Measurements from ENCODE around the gene SEMA5B. TPM values are rescaled to one million over a fixed set of nuclear protein-coding genes. Genes with fewer than 3 reads are reported as not detected.

Gene SEMA5B
- total RNA-seq, 1 donor from 2014 or later: not detected

- TF ChIP-seq, protein P1, sequence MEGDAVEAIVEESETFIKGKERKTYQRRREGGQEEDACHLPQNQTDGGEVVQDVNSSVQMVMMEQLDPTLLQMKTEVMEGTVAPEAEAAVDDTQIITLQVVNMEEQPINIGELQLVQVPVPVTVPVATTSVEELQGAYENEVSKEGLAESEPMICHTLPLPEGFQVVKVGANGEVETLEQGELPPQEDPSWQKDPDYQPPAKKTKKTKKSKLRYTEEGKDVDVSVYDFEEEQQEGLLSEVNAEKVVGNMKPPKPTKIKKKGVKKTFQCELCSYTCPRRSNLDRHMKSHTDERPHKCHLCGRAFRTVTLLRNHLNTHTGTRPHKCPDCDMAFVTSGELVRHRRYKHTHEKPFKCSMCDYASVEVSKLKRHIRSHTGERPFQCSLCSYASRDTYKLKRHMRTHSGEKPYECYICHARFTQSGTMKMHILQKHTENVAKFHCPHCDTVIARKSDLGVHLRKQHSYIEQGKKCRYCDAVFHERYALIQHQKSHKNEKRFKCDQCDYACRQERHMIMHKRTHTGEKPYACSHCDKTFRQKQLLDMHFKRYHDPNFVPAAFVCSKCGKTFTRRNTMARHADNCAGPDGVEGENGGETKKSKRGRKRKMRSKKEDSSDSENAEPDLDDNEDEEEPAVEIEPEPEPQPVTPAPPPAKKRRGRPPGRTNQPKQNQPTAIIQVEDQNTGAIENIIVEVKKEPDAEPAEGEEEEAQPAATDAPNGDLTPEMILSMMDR (conservative IDR thresholded peaks at IDR 0.05; ENCODE audit: low read depth, low read length): no peak
- DNase-seq (ENCODE audit: low read depth): no peak
Observed at GRCh38 chr3:122934251-122934650, 93.3 kb downstream of the SEMA5B start.

GRCh38 chr3:122932251-122932967 lies 95.2 kb downstream of the SEMA5B start:
- no peak for DNase-seq (ENCODE audit: low read depth)

More at GRCh38 chr3:122934251-122934650, 93.3 kb downstream of the SEMA5B start:
- H3K4me3 ChIP-seq (ENCODE audit: low read depth, low read length): no peak overlapping the region

DNA sequence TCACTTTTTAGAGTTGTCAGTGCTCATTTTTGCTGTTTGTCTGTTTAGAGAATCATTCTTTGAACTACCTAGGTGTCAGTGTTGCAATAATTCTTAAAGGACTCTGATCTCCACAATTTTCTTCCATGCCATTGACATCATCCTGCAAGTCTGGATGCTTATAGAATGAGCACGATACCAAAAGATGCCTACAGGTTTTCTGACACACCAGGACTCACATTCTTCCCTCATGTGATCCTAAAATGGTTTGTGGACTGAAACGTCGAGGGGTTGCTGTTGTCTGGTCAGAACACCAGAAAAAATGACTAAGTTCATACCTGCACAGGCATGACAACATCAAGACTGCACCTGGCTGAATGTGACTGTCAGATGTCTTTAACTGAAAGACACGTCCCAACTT lies 95.9 kb downstream of the SEMA5B start:
- no peak for DNase-seq (ENCODE audit: low read depth)
- TF ChIP-seq, protein P1 (conservative IDR thresholded peaks at IDR 0.05; ENCODE audit: low read depth, low read length): no peak
- H3K4me3 ChIP-seq (ENCODE audit: low read depth, low read length): no peak overlapping the region

More at GRCh38 chr3:122932251-122932967, 95.2 kb downstream of the SEMA5B start:
- TF ChIP-seq, protein P1 (conservative IDR thresholded peaks at IDR 0.05; ENCODE audit: low read depth, low read length): no peak
- H3K4me3 ChIP-seq (ENCODE audit: low read depth, low read length): no peak overlapping the region

DNA sequence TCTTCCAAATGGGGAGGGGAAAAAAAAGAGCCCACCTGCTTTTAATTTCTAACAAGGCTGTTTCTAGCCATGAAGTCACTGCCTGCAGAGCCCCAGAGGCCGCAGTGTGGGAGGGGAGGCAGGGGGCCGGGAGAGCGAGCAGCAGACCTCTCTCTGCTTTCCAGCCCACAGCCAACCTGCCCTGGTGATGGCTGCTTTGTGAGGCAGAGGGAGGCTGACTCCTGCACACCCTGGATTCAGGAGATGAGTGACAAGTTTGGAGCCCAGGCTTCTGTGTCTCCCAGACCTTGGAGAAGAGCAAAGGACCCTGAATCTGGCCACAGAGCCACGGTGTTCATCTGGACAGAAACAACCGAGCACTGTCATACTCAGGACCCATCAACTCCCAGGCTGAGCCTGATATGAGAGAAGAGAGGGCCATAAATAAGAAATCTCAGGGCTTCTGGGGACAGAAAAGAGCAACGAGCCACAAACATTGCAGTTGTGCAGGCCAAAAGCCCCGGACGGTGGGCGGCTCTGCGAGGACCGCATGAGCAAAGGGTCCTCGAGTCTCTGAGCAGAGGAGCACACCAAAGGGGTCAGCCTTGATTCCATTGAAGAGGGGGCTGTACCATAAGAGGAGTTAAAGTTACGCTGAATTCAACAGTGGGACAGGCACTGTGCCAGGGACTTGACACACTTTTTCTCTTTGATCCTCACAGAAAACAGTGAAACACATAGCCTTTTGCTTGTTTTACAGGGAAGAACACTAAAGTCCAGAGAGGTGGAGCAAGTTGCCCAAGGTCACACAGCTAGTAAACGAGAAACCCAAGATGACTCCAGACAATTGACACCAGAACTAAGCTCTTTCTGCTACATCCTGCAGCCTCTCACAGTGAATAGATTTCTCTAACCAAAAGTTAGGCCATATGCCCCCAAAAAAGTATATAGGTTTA lies 97.2 kb downstream of the SEMA5B start:
- TF ChIP-seq, protein P1 (conservative IDR thresholded peaks at IDR 0.05; ENCODE audit: low read depth, low read length): no peak
- no peak for DNase-seq (ENCODE audit: low read depth)
- no peak overlapping the region for H3K4me3 ChIP-seq (ENCODE audit: low read depth, low read length)

DNA sequence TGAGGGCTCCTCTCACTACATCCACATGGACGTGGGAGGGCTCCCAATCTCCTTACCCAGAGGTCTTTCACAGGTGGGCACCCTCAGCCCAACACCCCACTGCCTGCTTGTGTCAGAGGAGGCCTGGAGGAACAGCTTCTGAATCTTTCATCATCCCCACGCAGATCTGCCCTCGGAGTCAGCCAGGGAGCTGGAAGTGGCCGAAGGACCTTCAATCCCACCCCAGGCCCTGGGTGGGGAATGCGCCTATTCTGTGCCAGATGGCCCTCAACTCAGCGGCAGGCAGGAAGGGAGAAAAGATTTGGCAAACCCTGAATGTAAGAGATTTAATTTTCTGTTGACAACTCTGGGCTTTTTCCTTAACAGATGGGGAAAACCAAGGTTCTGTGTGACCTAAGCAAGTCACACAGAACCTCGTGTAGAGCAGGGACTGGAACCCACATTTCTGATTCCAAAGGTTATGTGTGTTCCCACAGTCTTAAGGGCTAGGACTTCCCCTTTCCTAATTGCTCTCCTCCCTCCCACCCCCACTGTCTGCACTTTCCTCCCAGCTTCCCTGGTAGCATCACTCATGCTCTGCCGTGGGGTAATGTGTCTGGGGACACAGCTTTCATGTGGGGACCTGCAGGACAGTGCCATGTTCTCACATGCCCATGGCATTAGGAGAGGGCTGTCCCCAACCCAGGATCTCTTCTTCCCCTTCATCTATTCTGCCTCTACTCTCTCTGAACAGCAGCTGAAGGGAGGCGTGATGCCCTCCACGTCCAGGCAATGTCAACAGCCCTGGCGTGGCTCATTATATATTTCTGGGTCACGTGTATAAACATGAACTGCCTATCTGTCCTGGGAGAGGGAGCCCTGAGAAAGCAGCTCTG lies 98.1 kb downstream of the SEMA5B start:
- TF ChIP-seq, protein P1 (conservative IDR thresholded peaks at IDR 0.05; ENCODE audit: low read depth, low read length): no peak
- DNase-seq (ENCODE audit: low read depth): no peak
- no peak overlapping the region for H3K4me3 ChIP-seq (ENCODE audit: low read depth, low read length)

- no peak overlapping the region for H3K4me3 ChIP-seq (ENCODE audit: low read depth, low read length)
- TF ChIP-seq, protein P1 (conservative IDR thresholded peaks at IDR 0.05; ENCODE audit: low read depth, low read length): no peak
- DNase-seq (ENCODE audit: low read depth): no peak
Observed at GRCh38 chr3:122928396-122929187, 99.0 kb downstream of the SEMA5B start.

All from epithelial cell of proximal tubule (primary cell).